K562 (cell line): ENCODE measurements around the gene FBXW12.

Experiments
- CREB1 ChIP-seq, 2 experiments: sonication (generic) in 1 of 2; formaldehyde crosslinking in 1 of 2; IDR thresholded peaks; 2 replicates each; pipeline versions ENCODE4 v1.6.1 to v1.8.0; 2012 to 2022; ENCODE audit warnings: inconsistent platforms in 1 of 2, mild to moderate bottlenecking in 1 of 2, missing genetic modification reagents in 1 of 2, moderate library complexity in 1 of 2
- ELF4 ChIP-seq: fragments of 450-650 bp; formaldehyde crosslinking; IDR thresholded peaks from 2 replicates; pipeline ENCODE4 v1.4.0; 2022; ENCODE audit warnings: missing genetic modification characterization
- MYC ChIP-seq, 2 experiments: fragments of 250-450 bp in 1 of 2; sonication (Bioruptor Pico) in 1 of 2; IDR thresholded peaks; 2 replicates each; pipeline versions ENCODE4 v1.5.1 to v1.6.1; 2012 to 2021; ENCODE audit warnings: low read depth in 2 of 2, borderline replicate concordance in 1 of 2, improper control_type of control experiment in 1 of 2, low read length in 1 of 2, mild to moderate bottlenecking in 1 of 2, moderate library complexity in 1 of 2

DNA sequence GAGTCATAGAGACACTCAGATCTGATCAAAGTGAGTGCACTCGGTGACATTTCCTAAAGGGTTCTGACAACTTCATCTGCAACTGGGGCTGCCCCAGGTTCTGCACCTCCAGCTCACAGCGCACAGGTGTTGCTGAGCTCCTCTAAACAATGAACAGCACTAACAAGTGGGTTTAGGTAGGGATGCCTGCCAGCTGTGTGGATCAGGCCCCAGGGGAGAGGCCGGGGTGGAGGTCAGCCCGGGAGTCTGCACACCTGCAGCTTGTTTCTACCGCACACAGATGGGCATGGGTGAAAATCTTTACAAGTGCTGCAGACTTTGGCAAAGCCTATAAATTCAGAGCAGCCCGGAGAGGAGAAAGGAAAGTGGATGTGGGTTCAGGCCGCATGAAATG, 355 bp downstream of the FBXW12 start:
- TF ChIP-seq MYC (IDR thresholded peaks at IDR 0.05; ENCODE audit: low read depth, low read length) (no peak), MYC (CRISPR knock-in tag; IDR thresholded peaks at IDR 0.05; ENCODE audit: borderline replicate concordance, low read depth) (no peak), CREB1 (IDR thresholded peaks at IDR 0.05) (no peak), CREB1 (CRISPR knock-in tag; IDR thresholded peaks at IDR 0.05) (no peak), ELF4 (CRISPR knock-in tag) (no peak)
